GM19238 (cell line): ENCODE measurements around the gene NLGN1.

ENCODE experiments used
- DNase-seq: peaks from one replicate; pipeline ENCODE4 v3.0.0; 2011; ENCODE audit warnings: low spot score; ENCODE audit not compliant: insufficient read length

The NLGN1 gene

DNA sequence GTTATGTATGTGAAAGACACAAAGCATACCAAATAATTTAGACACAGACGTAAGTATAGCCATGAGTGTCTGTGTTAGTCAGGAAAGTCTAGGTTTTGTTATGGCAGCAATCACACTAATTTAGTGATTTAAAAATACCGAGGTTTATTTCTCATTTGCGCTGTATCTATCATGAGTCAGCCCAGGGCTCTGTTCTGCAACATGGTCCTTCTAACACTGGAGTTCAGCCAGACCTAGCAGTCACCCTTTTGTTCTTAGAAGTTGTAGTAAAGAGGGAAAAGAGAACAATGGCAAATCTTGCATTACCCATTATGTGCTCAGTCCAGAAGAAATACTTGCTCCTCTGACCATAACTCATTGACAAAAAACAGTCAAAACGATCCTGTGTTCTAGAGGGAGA, 311.5 kb downstream of the NLGN1 start:
- DNase-seq = no peak

DNA sequence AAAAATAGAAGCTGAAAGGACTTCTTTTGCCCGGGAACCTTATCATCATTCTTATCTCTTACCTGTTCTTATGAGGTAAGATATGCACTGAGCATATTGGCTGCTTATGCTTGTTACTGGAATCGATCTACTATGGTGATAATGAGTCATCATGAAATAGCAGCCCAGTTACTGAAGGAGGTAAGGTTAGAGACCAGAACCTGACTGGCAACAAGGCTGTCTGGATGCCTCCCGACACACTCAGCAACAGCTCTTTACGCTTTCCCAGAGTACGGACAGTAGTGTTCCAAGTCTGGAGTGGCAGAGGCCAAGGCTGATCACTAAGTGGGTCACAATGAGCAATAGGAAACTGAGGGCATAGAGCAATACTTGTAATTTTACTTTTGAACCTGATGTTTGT, 314.1 kb downstream of the NLGN1 start:
- no peak for DNase-seq

DNA sequence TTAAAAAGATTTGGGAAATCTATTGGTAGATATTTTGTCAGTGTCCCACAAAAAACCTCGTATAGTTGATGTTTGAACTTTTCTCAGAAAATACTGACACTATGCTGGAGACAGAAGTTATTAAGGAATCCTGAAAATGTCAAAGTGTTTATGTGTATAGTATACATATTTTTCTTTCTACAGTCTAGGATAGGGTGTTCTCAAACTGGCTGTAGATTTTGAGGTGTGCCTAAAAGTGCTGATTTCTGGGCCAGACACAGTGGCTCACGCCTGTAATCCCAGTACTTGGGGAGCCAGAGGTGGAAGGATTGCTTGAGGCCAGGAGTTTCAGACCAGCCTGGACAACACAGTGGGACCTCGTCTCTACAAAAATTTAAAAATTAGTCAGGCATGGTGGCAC, 322.0 kb downstream of the NLGN1 start:
- no peak for DNase-seq

DNA sequence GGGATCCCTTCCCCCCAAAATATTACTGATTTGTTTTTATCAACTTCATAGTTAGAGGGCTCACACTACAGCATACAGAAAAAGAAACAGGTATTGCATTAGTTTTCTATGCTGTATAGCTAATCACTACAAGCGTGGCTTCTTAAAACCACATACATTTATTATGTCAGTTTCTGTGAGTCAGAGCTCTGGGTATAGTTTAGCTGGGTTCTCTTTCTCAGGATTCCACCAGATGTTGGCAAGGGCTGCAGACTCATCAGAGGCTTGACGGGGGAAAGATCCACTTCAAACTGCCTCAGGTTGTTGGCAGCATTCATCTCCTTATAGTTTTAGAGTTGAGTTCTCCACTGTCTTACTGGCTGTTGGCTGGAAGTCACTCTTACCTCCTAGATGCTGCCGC, 328.0 kb downstream of the NLGN1 start:
- DNase-seq = no peak

DNA sequence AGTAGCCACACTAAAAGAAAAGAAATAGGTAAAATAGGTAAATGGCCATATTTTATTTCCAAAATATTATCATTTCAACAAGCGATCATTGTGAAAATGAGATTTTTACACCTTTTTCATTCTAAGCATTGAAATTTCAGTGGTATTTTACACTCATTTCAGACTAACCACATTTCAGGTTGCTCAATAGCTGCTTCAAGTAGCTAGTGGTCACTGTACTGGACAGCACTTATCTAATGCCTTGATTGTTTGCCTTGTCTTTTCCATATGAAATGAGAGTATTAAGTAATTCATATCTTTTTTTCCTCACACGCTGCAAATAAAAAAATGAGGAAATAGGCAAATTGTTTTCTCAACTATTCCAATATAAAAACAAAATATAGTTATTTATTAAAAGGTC, 332.8 kb downstream of the NLGN1 start:
- no peak for DNase-seq

DNA sequence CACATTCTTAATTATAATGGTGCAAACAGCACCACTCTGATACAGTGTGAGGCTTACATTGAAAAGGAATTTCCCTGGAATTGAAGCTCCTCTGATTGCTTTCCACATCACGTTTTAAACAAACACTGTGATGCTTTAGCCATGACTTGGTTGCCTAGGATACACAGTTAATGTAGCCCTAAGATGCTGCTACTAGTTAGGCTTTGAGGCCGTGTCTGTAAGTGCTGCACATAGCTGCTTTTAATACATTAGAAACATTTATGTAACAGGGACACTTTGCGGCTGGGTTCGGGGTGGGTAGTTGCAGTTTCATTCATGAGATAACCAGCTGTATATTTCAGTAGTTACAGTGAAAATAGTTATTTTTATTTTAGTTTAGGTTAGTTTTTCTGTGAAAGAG, 334.7 kb downstream of the NLGN1 start:
- no peak for DNase-seq

DNA sequence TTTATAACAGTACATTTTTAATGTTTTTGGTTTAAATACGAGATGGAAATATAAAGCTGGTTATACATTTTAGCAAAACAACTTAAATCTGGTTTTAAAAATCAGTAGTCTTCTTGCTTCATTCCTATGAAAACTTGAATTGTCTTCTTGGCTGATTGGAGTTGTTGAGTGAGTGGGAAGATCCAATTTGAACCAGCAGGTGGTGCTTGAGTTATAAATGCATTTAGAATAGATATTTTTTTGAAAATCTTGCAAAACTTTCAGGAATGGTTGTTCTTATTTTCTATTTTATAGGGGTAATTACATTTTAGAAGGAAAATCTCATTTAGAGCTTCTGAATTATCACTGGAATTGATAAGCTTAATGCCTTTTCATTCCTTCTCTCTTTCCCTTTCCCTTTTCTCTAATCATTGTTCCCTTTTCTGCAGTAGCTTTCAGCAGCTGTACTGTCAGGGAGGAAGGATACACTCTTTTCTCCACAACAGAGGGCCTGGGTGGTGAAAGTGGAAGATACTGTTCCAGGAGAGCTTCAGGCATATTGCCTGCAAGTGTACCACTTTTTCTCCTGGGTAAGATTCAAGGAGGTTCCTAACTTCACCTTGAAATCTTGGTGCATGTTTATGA, 335.6 kb downstream of the NLGN1 start:
- no peak for DNase-seq

DNA sequence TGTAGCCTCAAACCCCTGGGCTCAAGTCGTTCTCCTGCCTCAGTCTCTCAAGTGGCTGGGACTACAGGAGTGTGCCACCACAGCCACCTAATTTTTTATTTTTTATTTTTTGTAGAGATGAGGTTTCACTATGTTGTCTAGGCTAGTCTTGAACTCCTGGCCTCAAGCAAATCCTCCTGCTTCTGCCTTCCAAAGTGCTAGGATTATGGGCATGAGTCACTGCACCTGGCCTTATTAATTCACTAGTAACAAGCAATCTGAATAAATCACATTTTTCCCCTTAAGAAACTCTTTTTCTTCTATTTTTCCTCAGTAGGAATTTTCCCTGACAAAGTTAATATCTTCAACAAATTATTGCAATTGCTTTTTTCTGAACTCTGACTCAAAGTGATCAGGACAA, 336.9 kb downstream of the NLGN1 start:
- DNase-seq = no peak

DNA sequence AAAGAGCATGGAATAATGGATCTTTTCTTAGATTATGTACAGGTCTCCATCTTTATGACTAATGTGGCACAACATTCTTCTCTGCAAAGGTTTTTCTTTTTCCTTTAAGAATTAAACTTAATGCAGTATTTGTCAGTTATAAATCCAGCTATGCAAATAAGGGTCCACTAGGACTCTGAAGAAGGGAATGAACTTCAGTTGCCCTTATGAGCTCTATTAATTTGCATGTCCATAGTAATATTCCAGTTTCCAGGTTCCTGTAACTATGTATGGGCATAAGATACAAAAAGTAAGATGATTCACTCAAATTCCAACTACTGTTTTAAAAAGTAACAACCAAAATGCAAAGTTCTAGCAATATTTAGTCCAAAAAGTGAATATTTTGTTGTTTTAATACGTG, 337.4 kb downstream of the NLGN1 start:
- DNase-seq = no peak

DNA sequence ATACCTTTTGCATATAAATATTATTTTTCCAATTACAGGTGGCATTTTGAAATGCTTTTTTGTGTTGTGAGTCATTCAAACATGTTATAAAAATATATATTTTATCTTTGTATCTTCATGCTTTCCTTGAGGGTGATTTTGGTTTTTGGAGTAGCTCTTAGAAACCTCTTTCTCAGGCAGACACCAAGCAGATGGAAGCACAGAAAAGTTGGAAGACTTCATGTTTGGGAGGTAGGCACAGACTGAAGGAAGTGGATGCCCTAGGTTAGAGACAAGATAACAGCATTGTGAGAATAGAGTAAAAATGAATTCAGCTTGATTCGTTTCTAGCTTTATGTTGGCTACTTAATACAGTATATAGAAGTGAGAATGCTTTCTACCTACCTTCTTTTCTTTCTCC, 338.3 kb downstream of the NLGN1 start:
- DNase-seq = no peak

DNA sequence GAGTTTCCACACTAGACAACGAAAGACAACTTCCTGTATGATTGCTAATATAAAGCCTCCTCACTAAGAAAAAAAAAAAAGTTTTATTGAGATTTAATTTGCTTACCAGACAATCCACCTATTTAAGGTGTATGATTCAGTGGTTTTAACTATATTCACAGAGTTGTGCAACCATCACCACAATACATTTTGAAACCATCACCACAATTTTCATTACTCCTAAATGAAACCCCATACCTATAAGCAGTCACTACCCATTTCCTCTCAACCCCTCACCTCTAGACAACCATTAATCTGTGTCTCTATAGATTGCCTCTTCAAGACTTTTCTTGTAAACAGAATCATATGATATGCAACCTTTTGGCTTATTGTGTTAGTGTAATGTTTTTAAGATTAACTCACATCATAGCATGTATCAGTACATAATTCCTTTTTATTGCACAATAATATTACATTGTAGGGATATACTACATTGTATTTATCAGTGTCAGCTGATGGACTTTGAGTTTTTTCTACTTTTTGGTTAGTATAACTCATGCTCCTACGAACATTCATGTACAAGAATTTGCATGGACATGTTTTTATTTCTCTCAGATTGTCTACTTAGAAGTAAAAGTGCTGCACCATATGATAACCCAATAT, 339.7 kb downstream of the NLGN1 start:
- DNase-seq = no peak

DNA sequence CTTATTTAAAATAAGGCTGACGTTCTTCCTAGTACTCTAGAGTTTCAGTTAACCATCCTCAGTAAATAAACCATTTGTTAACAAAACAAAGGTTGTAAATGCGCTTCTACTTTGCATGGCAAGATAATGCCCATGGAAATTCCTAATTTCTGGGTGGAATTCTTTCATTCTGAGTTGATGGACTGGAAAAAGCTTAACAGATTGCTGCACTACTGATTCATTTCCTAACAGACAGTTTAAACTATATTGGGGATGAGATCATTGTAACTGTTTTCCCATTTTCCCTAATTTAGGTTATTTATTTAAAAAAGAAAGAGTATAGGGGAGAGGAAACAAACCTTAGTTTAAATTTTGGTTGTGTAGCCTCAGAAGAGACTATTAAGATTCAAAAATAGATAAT, 342.2 kb downstream of the NLGN1 start:
- DNase-seq = no peak

DNA sequence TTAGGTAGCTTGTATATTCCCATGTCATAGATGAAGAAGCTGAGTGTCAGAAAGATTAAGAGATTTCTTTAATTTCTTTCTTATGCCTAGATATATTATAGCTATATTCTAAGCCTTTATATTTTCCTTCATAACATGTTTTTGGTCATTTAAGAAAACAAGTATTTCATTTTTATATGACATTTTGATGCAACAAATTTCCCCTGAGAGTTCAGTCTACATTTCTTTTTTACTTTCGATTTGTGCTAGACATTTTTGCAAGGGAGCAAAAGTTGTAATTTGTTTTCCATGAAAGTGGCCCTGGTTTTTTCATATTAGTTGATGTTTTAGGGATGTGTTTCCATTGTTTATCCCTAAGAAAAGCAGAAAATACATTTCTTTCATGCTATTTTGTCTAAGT, 344.9 kb downstream of the NLGN1 start:
- DNase-seq = no peak

DNA sequence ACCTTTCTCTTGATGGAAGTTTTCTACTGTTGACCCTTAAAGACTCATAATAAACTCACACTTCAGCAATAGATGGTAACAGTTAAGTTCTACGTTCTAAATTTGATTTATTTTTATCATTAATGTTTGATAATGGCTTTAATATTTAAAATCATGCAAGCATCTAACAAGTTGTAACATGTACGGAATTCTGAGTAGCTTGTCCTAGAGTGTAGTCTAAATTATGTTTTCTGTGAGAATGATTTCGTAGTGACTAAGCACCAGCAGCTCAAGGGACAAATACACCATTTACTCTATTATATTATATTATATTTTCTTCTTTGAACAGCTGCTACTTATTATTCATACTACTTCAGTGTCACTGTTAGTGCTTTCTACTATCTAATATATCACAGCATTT, 345.6 kb downstream of the NLGN1 start:
- no peak for DNase-seq

DNA sequence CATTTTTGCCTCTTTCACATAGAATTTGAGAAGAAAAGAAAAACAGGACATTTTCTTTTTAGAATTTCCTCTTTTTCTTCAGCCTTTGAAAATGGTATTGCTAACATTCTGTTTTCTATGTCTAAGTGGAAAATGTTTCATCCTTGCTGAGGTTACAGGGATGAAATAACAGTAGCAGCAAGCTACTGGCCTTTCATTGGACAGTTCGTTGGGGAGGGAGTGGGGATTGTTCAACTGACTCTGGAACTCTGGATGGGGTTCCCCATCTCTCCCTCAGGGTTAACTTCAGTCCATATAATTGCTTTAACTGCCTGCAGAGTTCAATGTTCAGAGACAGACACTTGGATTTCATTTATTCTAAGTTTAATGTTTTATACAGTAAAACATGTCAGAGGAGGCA, 346.0 kb downstream of the NLGN1 start:
- no peak for DNase-seq

DNA sequence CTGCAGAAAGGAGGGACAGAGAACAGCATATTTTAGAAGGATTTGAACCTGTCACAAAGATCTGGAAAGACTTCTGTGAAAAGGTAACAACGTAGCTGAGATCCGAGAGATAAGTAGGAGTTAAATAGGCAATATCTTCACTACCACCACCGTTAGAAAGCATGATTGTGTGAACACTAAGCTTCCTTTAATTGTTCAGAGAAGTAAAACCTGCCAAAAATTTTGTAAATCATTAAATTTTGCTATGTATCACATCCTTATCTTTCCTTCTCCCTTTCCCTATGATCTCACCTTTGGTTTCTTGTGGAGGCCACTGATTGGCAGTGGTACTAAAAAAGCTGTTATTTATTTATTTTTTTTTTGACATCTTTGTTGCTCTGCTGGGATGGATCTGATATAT, 346.9 kb downstream of the NLGN1 start:
- DNase-seq = no peak

DNA sequence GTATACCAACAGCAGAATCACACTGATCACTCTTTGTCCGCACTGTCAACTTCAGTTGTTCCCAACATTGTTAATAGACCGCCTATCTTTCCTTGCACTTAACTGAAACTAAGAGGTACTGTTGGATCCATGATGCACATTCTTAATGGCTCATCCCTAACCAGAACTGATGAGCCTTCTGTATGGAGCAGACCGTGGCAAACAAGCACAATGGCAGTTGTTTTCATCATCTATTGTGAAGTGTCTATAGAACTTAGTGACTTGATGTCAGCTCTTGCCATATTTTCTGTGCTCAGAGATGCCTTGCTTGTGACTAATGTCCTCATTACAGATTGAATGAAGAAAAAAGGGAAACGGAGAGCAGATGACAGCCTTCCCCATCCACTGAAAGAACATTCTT, 347.4 kb downstream of the NLGN1 start:
- DNase-seq = no peak

DNA sequence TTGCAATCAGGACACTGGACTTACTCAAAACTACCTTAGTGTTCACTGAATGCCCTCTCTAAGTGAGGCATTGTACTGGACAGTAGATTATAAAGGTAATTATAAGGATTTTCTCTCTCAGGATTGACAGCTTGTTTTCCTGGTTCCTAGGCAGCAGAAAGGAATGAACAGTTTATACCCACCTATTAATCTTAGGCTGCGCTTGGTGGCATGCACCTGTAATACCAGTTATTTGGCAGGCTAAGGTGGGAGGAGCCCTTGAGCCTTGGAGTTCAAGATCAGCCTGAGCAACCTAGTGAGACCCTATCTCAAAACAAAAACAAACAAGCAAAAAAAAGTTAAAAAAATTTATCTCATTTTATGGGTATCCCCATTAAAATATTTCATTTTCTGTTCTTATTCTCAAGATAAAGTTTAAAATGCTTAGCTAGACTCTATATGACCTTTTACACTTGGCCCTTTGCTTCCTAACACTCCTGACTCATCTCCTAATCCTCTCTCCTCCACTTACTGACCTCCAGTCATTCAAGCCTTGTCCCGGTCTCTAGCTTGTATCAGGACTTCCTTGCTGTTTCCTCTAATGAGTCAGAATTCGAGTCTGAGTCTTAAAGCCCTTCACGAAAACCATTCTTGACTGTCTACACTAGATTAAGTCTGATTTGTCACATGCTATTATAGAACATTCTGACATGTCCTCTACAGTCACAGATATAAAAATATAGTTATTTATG, 348.6 kb downstream of the NLGN1 start:
- no peak for DNase-seq

DNA sequence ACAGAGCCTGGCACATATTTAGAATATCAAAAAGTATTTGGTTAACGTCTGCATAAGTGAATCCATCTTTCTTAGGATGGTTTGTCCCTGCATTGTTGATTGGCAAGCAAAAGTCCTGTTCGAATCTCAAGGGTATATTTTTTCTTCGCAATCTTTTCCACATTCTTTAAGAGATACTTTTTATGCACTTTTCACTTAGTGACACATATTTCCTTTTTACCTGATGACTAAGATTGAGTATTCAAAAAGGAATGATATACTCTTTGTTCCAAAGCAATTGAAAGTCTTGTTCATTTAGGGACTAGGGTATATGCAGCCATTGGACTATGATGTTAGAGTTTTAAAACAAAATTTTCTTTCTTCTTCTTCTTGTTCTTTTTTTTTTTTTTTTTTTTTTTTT, 349.9 kb downstream of the NLGN1 start:
- no peak for DNase-seq

DNA sequence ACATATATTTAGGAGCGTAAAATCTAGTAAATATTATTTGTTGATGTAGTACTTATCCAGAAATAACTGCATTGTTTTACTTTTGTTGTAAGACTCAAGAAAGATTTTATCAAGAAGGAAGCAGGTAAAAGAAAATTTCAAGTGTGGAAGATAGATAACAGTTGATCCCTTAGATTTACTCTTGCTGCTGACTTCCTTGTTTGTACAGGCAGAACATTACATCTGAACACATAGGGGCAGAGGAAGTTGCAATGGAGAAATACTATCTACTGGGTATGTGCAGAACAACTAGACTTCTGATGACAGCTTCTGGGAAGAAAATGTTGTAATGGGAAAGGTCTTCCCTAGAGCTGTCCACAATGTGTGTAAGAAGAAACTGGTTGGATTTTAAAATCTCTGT, 350.6 kb downstream of the NLGN1 start:
- DNase-seq = no peak

DNA sequence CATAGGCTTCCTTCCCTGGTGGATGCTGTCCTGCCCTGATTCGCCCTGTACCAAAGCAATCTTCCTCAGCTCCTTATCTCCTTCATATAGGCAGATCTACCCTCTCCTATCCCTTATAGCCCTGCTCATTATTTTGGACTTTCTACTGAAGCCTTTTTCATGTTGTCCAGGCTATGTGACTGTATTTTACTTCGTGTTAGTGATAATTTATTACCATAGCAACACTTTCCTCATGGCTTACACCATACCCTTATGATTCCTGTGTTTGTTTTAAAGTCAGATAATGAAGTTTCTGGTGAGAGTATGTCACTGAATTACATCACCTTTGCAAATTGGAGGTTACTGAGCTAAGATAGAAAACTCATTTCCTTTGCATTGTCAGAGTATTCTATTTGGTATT, 352.6 kb downstream of the NLGN1 start:
- DNase-seq = no peak

DNA sequence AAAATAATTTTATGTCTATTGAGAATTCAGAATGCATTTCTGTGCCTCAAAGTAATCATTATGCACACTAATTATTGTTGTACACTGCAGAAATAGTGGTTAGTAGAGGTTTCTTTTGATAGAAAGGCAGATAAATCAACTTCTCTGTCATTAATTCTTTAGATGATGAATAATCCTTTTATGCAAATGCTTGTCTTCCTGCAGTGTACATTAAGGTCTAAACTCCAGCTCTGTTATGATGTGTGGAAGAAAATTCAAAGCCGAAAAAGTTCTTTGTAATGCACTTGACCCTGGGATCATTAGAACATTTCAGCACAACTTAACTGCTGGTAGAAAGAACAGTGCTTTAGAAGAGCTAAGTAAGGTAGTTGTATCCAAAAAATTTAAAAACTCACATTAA, 353.0 kb downstream of the NLGN1 start:
- no peak for DNase-seq

DNA sequence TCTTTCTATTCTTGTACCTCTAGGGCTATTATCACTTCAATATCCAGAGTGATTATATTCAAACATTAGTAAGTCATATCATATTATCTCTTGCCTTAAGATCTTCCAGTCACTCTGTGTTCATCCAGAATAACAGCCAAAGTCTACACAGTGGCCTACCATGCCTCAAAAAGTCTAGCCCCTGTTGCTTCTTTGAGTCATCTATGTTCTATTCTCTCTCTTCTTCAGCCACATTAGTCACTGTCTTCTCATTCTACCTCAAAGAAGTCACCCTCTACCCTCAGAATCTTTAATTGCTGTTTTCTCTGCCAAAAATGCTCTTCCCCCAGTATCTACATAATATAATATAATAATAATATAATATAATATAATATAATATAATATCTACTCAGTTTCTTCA, 356.0 kb downstream of the NLGN1 start:
- no peak for DNase-seq
